Choroid plexus epithelial cell (primary cell): ENCODE results near the gene DIS3L.
A peak's percentile ranks its signal among the peaks of the same experiment; 100 is the strongest.

ENCODE experiments used
- DNase-seq: peaks from one replicate; pipeline ENCODE4 v3.0.0-alpha.2; 2010; ENCODE audit warnings: low read depth
- H3K4me3 ChIP-seq: 2 replicates; pipeline ENCODE4 v1.5.1; 2011; ENCODE audit warnings: low read depth, mild to moderate bottlenecking, control low read depth, low read length, moderate library complexity
- TF ChIP-seq, protein P1 (sequence below): conservative IDR thresholded peaks from 2 replicates; pipeline ENCODE4 v1.5.1; 2011; ENCODE audit warnings: low read depth, mild to moderate bottlenecking, control low read depth, inconsistent platforms, low read length, moderate library complexity

Gene DIS3L

DNA sequence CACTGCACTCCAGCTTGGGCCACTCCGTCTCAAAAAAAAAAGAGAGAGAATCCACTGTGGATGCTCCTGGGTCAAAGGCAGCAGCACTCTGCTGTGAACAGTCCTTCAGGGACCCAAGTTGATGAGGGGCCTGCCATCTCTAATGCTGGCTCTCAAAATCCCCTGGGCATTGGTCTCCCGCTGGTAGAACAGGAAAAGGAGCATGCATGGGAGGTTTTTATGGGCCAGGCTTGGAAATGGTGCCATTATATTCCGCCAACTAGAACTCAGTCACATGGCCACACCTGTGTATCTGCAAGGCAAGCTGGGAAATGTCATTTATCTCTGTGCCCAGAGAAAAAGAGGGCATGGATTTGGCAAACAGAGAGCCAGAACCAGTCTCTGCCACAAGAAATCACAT lies 3.4 kb upstream of the DIS3L start:
- no peak for DNase-seq
- TF ChIP-seq, protein P1, sequence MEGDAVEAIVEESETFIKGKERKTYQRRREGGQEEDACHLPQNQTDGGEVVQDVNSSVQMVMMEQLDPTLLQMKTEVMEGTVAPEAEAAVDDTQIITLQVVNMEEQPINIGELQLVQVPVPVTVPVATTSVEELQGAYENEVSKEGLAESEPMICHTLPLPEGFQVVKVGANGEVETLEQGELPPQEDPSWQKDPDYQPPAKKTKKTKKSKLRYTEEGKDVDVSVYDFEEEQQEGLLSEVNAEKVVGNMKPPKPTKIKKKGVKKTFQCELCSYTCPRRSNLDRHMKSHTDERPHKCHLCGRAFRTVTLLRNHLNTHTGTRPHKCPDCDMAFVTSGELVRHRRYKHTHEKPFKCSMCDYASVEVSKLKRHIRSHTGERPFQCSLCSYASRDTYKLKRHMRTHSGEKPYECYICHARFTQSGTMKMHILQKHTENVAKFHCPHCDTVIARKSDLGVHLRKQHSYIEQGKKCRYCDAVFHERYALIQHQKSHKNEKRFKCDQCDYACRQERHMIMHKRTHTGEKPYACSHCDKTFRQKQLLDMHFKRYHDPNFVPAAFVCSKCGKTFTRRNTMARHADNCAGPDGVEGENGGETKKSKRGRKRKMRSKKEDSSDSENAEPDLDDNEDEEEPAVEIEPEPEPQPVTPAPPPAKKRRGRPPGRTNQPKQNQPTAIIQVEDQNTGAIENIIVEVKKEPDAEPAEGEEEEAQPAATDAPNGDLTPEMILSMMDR = no peak
- no peak overlapping the region for H3K4me3 ChIP-seq

- no peak for DNase-seq
- TF ChIP-seq, protein P1 = no peak
- no peak overlapping the region for H3K4me3 ChIP-seq
Observed at GRCh38 chr15:66290518-66290917, 2.9 kb upstream of the DIS3L start.

DNA sequence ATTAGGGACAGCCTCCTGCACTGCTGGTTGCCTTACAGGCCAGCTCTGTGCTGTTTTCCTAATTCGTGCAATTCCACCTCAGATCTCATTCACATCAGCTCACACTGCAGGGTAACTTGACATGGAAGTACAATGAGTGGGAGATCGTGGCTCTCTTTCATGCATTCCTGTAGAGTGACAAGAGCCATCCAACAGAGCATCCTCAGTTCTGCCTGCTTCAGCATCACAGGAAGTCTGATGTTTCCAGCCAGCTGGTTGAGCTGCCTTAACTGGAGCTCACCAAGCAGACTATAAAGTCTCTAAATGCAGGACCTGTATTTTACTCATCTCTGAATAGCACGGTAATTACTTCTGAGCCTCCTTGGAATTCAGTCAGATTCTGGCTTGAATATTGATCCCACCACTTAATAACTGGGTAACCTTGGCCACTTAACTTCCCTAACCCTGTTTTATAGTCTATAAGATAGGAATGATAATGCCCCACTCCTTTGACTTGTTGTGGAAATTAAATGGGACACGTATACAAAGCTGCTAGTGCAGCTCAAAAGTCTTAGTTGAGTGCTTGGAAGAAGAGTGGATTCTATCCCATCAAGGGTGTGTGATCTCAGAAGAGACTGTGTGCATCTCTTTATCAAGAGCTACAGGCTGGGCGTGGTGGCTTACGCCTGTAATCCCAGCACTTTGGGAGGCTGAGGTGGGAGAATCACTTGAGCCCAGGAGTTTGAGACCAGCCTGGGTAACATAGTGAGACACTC lies 1.4 kb upstream of the DIS3L start:
- DNase-seq = no peak
- H3K4me3 ChIP-seq = no peak overlapping the region
- TF ChIP-seq, protein P1 = no peak

DNA sequence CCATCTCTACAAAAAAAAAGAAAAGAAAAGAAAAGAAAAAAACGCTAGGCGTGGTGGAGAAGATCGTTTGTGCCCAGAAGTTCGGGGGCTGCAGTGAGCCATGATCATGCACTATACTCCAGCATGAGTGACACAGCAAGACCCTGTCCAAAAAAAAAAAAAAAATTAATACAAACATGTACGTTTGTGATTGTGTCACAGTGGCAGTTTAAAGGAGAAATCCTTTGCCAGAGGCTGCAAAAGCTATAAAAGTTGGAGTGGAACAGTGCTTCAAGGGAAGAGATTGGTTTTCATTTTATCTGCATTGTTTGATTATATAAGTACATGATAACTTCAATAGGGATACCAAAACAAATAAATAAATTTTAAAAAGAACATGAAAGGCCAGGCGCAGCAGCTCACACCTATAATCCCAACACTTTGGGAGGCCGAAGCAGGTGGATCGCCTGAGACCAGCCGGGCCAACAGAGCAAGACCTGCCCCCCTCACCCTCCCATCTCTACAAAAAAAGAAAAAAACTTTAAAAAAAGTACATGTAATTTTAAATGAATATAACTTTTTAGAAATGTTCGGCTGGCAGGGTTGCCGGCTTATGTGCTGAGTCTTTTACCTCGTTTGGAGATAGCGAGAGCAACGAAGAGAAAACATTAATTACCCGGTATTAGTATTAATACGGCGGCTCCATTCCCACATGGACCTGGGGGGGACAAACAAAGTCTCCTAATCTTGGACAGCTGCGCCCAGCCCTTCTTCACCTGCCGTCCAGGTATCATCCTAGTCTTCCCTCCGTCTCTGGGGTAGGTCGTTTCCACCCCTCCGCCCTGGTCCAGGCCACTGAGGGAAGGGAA lies 573 bp upstream of the DIS3L start:
- H3K4me3 ChIP-seq = peak overlapping the region; percentile 71
- DNase-seq = no peak
- TF ChIP-seq, protein P1 = no peak

- TF ChIP-seq, protein P1 = no peak
- peak overlapping the region; percentile 71 for H3K4me3 ChIP-seq
- DNase-seq = peak; percentile 81
Observed at GRCh38 chr15:66294157-66294931, 976 bp downstream of the DIS3L start.

- no peak overlapping the region for H3K4me3 ChIP-seq
- TF ChIP-seq, protein P1 = no peak
- DNase-seq = peak; percentile 31
Observed at GRCh38 chr15:66294932-66295235, 1.5 kb downstream of the DIS3L start.
